DMS153 treated with DMSO at 0.1 percent for 48 hours (cell line): ENCODE data around the gene HBG2.
"Not testable (repeated sequence)": the region's sequence is repeated elsewhere in the genome, so short reads cannot be mapped to it uniquely, and the experiment has no call there.

Experiments used
- DNase-seq: peaks from one replicate; lab custom pipeline; 2025; ENCODE audit not compliant: unreplicated experiment; lab: John Stamatoyannopoulos, UW

Gene HBG2

DNA sequence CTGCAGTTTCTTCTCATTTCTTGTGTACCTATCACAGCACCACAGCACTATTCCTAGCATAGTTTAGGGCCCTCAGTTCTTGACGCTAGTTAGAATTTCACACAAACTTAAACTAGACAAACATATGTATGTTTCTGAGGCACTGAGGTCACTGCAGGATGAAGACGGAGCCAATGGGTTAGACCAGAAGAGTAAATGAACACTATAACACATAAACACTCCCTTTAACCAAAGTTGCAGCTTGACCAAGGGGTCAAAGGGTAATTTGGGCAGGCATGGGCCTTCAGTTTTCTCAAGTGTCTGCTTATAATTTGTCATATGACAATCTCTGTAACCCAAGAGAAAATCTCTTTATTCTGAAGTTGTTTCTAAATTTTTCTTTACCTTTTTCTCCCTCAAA is 28.0 kb upstream of the HBG2 start:
- DNase-seq: no peak

DNA sequence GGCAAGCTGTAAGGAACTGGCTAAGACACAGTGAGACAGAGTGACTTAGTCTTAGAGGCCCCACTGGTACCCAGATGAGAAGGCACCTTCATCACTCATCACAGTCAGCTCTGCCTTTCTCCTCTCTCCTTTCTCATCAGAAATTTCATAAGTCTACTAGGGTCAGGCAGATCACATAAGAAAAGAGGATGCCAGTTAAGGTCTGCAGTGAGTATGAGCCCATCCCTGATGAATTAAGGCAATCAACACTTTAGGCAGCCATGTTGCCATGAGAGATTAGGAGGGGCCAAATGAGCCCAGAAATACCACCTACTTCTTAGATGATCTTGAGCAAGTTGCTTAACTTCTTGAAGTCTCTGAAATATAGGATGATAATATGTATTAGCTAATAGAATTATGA is 27.0 kb upstream of the HBG2 start:
- DNase-seq: no peak

DNA sequence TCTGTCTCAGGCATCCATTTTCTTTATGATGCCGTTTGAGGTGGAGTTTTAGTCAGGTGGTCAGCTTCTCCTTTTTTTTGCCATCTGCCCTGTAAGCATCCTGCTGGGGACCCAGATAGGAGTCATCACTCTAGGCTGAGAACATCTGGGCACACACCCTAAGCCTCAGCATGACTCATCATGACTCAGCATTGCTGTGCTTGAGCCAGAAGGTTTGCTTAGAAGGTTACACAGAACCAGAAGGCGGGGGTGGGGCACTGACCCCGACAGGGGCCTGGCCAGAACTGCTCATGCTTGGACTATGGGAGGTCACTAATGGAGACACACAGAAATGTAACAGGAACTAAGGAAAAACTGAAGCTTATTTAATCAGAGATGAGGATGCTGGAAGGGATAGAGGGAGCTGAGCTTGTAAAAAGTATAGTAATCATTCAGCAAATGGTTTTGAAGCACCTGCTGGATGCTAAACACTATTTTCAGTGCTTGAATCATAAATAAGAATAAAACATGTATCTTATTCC is 26.1 kb upstream of the HBG2 start:
- DNase-seq: no peak

DNA sequence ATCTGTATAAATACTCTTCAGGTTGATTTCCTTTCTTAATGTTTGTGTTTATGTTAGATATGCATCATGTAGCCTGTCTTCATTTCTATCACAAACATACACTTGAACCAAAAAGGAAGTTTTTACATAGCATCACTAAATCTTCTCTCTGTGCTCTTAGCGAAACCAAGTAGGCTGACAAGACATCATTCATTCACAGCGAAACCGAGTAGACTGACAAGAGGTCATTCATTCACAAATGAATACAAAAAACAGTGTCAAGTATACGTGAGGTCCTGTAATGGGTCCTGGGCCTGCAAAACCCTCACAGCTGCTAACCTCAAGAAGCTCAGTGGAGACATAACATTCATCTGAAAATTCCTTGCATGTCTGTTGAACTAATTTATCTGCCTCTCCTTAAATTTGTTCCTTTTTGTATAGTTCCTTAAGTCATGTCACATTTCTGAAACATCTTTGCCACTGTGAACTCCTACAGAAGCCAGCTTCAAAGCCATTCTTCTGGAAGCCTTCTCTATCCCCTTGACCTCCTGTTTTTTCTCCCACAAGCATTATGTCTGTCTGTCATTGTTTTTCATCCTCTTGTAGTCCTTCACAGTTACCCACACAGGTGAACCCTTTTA is 25.0 kb upstream of the HBG2 start:
- DNase-seq: no peak

DNA sequence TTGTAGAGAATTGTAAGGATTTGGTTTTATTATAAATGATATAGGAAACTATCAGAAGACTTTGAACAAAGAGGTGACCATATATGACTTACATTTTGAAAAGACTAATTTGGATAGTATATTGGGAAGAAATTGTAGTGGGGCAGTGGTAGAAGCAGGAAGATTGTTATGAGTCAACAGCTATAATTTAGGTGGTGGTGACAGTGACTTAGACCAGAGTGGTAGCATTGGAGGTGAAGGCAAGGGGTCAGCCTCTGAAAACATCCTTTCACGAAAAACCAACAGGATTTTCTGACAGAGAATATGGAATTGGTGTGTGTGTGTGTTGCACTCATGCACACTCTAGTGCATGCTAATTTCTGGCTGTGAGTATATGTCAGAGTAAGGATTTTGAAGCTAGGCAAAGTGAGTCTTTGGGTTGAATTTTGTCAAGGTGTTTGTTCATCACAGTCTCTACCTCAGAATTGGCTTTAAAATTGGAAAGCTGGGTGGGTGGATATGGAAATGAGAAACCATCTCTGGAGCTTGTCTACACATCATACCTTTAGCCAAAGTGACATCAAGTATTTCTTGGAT is 23.3 kb upstream of the HBG2 start:
- no peak for DNase-seq

DNA sequence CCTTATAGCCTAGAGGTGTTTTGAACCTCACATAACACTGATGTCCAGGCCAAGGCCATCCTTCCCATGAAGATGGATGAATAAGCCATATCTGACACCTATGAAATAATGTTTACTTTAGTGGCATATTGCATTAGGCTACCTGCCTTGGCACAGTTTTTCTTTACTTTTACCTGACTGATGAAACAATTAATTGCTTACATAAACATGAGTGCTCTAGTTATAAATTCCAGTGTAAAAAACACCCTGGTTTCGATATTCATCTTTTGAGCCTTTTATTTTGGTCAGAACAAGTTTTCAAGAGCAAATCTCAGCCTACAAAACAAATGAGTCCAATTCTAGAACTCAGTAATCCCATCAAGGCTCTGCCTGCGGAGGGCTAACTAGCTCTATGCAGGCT is 22.1 kb upstream of the HBG2 start:
- no peak for DNase-seq

DNA sequence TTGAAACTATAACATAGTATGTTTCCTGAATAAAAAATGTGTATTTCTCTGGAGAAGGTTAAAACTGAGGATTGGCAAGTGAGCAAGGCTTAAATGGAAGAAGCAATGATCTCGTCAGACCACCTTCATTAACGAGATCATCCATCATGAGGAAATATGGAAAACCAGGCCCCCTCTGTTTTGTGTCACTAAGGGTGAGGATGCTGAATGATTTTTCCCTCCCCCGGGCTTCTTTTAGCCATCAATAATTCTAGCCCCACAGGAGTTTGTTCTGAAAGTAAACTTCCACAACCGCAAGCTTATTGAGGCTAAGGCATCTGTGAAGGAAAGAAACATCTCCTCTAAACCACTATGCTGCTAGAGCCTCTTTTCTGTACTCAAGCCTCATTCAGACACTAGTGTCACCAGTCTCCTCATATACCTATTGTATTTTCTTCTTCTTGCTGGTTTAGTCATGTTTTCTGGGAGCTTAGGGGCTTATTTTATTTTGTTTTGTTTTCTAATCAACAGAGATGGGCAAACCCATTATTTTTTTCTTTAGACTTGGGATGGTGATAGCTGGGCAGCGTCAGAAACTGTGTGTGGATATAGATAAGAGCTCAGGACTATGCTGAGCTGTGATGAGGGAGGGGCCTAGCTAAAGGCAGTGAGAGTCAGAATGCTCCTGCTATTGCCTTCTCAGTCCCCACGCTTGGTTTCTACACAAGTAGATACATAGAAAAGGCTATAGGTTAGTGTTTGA is 21.0 kb upstream of the HBG2 start:
- DNase-seq: no peak

DNA sequence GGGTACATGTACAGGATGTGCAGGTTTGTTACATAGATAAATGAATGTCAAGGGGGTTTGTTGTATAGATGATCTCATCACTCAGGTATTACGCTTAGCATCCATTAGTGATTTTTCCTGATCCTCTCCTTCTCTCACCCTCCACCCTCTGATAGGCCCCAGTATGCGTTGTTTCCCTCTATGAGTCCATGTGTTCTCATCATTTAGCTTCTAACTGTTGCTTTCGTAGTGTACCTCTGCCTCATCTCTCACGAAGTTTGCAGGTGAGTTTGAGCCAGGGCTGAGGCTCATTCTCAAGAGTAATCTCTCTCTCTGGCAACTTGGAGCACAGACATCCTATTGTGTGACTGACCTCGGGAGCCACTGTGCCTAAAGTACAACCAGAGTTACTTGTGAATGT is 19.8 kb upstream of the HBG2 start:
- DNase-seq: no peak

DNA sequence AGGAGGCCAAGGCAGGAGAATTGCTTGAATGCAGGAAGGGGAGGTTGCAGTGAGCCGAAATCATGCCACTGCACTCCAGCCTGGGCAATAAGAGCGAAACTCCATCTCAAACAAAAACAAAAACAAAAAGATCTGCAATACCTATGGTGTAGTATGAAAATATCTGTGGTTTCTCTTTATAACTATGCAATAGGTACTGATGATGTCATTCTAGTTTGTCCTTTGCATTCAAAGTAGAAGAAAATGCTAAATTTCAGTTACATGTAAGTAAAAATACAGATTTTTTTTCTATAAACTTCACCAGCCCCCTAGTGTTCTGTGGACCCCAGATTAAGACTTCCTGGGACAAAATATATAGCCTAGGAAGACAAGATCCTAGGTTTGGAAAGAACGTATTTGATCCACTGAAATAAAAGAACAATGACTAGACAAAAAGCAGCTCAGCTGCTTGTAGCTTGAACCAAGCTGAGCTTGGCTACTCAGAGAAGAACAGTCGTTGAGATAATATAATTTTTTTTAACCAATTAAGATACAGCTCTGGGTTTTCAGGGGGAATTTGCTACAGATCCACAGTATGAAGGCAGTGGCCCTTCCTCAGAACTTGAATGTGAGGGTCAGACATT is 17.9 kb upstream of the HBG2 start:
- no peak for DNase-seq

DNA sequence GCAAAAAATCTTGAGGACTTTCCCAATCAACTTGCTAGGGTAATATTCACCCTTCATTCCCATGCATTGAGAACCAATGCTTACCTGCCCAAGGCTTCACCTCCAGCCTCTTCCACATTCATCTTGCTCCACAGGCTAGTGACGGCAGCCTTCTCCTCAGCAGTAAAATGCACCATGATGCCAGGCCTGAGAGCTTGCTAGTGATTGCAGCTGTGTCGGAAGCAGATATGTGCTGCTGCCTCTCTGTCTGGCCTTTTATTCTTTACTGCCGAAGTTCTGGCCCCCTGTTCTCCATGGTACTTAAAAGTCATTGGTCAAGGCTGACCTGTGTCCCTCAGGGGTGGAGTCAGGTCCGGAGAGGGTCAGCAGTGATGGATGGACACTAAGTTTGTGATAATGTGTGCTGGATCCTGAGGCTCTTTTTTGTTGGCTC is 15.2 kb upstream of the HBG2 start, which contains the start of gene HBE1:
TSS of gene HBE1 (minus strand) at position 231 of the 433 bp plus-strand sequence. CDS start at position 176, 55 bp downstream.
- DNase-seq: no peak

DNA sequence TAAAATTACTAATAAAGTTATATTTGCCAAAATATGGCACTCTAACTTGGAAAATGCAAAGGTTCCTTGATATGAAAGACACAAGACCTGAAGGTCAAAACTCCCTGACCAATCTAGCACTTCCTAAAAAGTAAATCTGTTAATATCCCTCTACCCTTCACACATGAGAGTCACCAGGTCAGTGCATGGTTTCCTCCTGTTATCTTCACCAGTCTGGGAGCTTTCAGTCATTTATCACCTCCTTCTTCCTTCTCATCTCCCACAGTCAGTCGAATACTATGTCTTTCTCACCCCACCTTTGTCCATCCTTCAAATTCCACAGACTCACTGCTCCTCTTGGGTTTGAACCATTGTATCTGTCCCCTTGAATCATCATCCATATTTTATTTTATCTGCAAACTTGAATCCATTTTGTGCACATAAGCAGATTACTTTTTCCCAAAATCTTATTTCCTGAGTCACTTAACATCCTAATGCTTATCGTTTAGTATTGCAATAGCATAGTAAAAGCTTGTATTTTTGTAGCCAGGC is 12.5 kb upstream of the HBG2 start:
- no peak for DNase-seq

DNA sequence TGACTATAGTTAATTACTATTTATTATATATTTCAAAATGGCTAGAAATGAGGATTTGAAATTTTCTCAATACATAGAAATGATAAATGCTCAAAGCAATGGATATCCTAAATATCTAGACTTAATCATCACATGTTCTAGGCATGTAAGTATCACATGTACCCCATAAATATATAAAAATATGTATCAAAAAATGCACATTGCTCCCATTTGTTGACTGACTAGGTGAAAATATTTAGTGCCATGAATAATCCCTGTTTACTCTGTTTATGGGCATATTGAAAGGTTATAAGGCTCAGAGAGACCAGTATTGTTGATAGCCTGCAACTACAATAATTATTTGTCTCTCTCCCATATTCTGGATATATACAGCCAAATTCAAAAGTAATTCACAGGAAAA is 12.0 kb upstream of the HBG2 start:
- no peak for DNase-seq

DNA sequence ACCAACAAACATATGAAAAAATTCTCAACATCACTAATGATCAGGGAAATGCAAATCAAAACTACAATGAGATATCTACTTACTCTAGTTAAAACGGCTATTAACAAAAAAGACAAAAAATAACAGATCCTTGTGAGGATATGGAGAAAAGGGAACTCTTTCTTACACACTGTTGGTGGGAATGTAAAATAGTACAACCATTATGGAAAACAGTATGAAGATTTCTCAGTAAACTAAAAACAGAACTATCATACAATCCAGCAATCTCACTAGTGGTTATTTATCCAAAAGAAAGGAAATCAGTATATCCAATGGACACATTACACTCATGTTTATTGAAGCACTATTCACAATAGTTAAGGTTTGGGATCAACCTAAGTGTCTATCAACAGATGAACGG is 11.3 kb upstream of the HBG2 start:
- no peak for DNase-seq

DNA sequence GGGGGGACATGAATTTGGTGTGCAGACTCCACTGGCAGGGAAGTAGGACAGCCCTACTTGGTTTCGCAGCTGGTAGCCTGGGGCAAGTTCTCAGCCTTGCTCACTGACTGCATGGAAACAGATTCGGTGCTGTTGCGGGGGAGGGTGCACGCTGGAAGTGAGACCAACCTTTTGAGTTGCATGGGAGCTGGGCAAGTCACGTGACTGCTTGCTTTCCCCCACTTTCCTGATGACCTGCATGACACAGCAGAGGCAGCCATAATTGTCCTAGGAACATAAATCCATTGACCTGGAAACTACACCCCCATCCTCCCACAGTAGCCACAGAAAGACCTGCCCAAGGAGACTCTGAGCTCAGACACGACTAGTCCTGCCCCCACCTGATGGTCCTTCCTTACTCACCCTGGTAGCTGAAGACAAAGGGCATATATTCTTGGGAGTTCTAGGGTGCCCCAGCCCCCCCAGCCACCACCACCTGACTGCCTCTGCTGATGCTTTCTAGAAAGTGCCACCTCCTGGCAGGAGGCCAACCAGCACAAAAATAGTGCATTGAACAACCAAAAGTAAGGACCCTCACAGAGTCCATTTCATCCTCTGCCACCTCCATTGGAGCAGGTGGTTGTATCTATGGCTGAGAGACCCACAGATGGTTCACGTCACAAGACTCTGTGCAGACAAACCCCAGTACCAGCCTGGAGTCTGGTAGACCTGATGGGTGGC is 4.1 kb upstream of the HBG2 start:
- DNase-seq: no peak

DNA sequence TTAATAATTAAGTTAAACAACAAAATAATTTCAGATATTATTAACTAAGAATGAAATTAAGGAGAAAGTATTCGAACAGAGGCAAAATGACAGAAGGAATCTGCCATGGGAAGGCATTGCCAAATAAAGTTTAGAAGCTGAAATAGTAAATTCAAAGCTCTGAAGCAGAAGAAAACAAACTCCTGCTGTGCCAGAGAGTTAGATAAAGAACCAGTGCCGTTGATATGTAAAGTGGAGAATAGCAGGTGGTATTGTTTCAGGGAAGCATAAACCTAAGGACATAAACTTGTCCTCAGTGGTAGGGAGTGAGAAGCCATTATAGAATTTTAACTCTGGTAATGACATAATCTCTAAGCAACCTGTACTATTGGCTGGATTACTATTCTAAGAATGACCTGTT is 2.7 kb upstream of the HBG2 start:
- no peak for DNase-seq

DNA sequence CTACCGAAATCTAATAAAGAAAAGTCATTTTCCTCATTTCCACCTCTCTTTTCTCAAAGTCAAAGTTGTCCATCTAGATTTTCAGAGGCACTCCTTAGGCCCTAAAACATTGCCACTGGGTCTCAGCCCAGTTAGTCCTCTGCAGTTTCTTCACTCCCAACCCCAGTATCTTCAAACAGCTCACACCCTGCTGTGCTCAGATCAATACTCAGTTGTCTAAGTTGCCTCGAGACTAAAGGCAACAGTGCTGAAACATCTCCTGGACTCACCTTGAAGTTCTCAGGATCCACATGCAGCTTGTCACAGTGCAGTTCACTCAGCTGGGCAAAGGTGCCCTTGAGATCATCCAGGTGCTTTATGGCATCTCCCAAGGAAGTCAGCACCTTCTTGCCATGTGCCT is 558 bp downstream of the HBG2 start:
- not testable (repeated sequence) for DNase-seq

DNA sequence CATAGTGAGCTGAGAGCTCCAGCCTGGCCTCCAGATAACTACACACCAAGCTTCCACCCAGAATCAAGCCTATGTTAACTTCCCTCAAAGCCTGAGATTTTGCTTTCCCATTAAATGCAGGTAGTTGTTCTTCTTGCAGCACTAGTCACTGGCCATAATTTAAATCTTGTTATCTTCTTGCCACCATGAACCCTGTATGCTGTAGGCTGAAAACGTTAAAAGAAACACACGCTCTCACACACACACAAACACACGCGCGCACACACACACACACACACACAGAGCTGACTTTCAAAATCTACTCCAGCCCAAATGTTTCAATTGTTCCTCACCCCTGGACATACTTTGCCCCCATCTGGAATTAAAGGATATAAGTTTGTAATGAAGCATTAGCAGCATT is 1.1 kb downstream of the HBG2 start:
- DNase-seq: not testable (repeated sequence)

DNA sequence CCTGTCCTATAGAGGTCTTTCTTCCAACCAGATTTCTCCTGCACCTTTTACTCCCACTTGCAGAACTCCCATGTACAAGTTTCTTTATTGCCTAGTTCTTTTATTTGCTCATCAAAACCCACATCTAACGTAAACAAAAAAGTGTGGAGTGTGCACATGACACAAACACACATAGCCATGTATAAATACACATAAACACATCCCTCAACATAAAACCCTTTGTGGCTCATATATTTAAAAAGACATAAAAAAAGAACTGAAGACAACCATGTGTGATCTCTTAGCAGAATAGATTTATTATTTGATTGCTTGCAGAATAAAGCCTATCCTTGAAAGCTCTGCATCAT is 1.7 kb downstream of the HBG2 start:
- no peak for DNase-seq

DNA sequence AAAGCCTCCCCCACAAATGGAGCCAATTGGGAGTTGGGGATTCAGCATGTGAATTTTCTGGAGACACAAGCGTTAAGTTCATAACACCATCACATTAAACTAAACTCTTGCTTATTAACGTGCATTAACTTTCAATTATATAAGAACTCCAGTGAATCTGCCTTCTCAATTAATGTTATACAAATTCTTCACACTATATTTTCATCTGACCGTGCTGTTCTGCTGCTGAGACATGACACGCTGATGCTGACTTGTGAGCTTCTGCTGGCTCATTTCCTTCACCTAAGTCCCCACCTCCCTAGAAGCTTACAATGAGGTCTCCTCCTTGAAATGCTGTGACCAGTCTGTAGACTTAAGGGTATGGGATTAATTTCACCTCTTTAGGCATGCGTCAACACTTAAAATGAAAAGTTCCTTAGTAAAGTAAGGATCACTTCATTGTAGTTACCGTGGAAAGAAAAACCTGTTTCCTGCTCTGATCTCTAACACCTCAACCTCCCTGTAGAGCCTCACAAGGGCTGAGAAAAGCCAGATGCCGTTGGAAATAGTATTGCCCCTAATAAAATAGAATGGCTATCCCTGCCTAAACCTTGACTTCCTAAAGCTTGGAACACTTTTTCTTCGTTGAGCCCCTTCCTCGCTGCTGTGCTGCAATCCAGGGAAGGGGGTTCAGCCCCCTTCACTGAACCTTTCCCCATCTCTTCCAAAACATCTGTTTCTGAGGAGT is 2.2 kb downstream of the HBG2 start:
- DNase-seq: no peak

DNA sequence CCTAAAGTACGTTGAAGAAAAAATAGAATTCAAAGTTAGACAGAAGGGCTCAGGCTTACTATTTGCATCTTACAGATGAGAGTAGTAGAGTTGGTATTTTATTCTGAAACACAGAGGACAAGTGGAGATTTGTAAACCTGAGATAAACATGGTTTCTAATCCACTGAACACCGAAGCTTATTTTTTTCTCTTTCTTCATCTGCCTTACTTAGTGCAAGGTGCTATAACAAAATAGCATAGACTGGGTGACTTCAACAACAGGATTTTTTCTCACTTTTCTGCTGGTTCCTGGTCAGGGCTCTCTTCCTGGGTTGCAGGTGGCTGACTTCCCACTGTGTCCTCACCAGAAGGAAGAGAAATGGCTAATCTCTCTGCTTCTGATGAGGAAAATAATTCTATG is 2.8 kb downstream of the HBG2 start:
- DNase-seq: no peak
